GM12801 (cell line): Measurements from ENCODE around the gene JDP2.

Experiments
- TF ChIP-seq, protein P1 (sequence below): IDR thresholded peaks from one replicate; pipeline ENCODE4 v1.5.1; 2011; ENCODE audit warnings: control low read depth; ENCODE audit not compliant: insufficient read length; ENCODE audit errors: extremely low read depth

JDP2 gene

DNA sequence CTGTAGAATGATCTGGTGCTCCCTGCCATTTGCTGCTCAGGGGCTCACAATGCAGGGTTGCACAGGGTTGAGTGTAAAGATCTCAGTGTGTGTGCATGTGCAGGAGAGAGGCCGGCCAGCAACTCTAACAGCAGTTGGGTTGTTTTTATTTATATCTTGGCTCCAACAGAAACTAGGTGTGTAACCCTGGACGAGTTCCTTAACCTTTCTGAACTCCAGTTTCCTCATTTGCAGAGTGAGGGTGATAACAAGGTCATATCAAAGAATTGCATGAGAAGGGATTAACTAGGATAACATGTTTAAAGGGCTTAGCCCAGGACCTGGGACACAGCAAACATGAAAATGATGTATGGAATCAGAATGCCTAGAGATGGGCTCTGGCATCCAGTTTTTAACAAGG, 14.8 kb upstream of the JDP2 start:
- TF ChIP-seq, protein P1, sequence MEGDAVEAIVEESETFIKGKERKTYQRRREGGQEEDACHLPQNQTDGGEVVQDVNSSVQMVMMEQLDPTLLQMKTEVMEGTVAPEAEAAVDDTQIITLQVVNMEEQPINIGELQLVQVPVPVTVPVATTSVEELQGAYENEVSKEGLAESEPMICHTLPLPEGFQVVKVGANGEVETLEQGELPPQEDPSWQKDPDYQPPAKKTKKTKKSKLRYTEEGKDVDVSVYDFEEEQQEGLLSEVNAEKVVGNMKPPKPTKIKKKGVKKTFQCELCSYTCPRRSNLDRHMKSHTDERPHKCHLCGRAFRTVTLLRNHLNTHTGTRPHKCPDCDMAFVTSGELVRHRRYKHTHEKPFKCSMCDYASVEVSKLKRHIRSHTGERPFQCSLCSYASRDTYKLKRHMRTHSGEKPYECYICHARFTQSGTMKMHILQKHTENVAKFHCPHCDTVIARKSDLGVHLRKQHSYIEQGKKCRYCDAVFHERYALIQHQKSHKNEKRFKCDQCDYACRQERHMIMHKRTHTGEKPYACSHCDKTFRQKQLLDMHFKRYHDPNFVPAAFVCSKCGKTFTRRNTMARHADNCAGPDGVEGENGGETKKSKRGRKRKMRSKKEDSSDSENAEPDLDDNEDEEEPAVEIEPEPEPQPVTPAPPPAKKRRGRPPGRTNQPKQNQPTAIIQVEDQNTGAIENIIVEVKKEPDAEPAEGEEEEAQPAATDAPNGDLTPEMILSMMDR: no peak

DNA sequence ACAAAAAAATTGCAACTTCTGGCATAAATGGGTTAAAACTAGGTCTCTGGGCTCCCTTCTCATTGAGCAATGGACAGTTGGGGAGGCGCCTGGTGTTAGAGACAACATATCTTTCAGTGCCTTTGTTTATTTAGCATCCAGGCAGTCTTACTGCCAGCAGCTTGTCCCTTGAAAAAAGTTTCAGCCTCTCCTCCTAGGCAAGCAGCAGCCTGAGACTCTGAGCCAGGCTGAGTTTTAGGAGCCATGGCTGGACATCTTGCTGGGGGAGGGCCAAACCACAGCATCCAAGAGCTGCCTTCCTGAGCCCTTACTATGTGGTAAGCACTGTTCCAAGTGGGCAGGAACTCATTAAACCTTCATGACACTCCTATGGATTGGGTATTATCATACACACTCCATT, 10.1 kb upstream of the JDP2 start:
- TF ChIP-seq, protein P1: no peak

DNA sequence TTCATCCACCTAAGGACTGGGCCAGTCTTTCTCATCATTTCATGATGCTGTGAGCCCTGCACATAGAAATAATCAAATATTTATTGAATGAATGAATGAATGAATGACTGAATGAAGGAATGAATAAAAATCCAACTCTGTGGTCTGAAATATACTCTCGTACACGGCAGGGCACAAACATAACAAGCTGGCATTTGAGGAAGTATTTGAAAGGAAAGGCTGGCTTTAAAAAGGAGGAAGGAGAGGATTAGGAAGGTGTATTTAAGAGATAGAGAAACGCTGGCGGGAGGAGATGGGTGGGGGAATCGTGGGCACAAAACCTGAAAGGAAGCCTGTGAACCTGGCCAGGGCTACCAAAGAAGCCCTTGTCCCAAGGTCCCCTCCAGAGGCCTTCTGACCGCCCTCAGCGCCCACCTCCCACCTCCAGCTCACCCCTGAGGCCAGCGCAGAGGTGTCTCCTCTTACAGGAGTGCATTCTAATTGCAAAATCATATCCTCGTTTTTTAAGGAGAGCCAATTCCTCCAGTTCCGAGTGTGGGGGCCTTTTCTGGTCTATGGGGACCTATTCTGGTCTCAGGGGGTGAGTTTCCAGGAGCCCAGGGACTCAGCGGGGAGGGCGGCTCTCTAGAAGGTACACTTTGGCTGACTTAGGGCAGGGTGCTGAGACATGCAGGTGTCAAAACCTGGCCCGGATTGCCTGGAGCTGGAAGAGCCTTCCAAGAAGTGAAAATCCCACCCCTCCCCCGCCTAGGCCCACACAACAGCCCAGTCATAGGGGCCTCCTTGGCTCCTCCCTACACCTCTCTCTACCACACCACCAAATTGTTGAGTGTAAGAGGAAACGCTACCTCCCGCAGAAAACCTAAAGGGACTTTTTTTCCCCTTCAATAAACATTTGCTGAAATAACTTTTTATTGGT, 8.7 kb upstream of the JDP2 start:
- TF ChIP-seq, protein P1: no peak

DNA sequence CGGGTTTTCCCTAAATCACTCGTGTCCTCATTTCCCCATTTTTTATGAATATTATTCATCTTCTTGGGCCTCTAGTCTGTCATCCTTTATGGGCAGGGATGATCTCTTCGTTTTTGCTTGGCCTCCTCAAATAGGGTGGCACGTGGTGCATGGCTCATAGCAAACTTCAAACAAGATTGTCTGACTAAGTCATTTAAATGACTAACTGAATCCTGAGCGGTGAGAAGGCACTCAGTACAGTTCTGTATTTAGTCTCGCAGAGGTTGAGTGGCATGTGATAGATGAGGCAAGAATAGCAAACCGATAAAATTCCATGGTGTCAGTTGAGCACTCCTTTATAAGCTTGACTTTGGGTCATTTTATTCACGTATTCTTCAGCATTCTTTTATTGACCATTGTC, 5.7 kb upstream of the JDP2 start:
- TF ChIP-seq, protein P1: no peak

DNA sequence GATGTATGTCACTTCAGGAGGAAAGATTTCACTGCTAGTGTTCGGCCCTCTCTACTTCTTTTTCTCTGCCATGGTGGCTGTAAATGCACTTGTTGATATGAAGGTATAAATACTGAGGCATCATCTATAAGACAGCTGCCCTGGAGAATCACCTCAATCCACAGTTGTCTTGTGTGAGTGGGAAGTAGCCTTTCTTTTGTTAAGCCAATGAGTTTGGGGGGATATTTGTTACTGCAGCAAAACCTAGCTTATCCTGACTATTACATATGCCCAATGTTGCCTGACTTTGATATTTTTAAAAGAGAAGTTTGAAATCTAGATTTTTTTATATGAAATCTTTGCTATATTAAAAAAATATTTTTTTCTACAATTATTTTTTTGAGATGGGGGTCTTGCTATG, 3.3 kb upstream of the JDP2 start:
- TF ChIP-seq, protein P1: no peak

DNA sequence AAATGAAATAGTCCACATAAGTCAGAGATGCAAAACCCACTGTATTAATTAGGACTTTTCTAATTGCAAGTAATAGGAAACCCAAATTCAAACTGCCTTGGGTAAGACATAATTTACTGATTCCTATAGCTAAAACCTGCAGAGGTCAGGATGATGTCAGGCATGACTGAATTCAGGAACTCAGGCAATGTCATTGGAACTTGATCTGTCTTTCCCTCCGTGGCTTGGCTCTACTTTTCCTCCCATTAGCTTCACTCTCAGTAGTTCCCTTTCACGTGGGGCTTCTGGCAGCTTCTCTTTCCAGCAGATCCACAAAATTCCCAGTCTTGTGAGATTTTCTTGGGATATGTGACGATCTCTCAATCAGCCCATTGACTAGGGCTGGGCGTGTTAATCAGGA, 2.4 kb upstream of the JDP2 start:
- TF ChIP-seq, protein P1: no peak

DNA sequence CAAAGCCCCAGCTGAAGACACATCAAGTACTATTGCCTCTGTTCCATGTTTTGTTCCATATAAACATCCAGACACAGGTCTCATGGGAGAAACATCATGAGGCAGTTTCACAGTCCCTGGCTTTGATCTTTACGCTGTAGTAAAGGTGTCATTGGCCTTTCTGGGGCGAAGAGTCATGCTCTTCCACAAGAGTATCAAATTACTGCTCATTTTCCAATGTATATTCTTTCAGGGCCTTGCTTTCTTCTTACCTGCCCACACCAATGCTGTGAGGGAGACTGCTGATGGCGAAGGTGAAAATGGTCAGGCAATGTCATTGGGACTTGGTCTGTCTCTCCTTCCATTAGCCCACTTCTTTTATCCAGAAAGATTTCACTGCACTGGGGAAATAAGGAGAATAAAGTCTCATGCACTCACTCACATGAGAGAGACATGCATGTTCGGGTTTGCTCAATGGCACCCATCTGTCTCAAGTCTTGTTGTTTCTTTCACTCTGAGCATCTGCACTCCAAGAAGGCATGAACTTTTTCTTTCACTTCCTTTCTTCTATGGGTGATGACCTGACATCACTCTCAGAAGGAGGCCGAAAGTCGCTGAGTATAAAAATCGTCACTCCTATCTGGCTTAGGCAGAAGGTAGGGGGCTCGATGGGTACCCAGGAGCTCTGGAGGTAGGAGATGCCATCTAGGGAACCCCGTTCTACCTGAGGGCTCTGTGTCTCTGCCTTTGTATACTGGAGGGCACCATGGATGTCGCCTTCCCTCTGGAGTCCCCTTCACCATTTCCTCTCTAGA, 1.3 kb upstream of the JDP2 start:
- TF ChIP-seq, protein P1: no peak
